ENCODE results near the gene RIPOR3. TPM values are rescaled to one million over a fixed set of nuclear protein-coding genes. Genes with fewer than 3 reads are reported as not detected.
"Not testable (repeated sequence)": the region's sequence is repeated elsewhere in the genome, so short reads cannot be mapped to it uniquely, and the experiment has no call there.

The RIPOR3 gene
- total and polyA plus RNA-seq, 9 of the 15 experiments (the other 6 are each of a cell fraction or from before 2014, with no cell fraction given): 3.3 to 62.7 (median 21.4) TPM

DNA sequence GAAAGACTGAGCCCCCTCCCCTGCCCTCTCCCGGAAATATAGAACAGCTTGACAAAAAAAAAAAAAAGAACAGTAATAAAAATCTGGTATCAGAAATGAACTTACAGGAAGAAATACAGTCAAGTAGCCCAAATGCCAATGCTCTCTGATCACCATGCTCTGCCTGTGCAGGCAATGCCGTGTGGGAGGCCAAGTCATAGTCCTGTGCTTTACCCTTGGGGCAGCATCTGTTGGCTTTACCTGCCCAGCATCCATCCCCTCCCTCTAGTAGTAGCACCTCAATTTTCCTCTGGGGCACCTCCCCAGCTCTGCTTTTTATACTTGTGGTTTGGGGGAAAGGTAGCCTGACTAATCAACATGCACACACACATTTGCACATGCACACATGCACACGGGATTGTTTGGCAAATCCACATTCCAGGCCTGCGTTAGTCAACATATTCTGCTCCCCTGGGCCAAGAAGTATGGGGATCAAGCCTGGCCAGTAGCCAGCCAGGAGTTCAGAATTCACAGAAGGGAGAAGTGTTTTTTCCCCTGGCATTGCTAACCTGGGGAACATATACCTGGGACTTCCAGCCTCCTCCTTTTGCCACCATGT lies 70.2 kb downstream of the RIPOR3 start:
- no peak for DNase-seq (ENCODE audit: extremely low read depth in 1 of 4, low spot score in 3 of 4)
- no peak overlapping the region; a peak in 1 of 4 replicates for H3K9ac ChIP-seq (ENCODE audit: insufficient read depth in 1 of 2, low read depth in 2 of 2, low read length in 2 of 2)
- peaks cover 0 to 12% of the 10 kb centered on the region in 2 experiments; a peak in 2 of 5 replicates for H3K4me1 ChIP-seq (replicated peaks in 1 of 2; ENCODE audit: control insufficient read depth in 2 of 2, insufficient read depth in 2 of 2, low read length in 2 of 2)
- H3K36me3 ChIP-seq (ENCODE audit: control insufficient read depth, insufficient read depth, low read length): peaks cover 74% of the 10 kb centered on the region
- POLR2A ChIA-PET: no interaction called here
- H3K4me2 ChIP-seq (ENCODE audit: insufficient read depth, low read length): no peak overlapping the region
- CTCF ChIA-PET (ENCODE audit: low intra/inter-chr PET ratio): no interaction called here
- H3K4me3 ChIP-seq: no peak overlapping the region
- 78% methylated on average over 4 of the region's 4 CpGs for WGBS (ENCODE audit: insufficient coverage, low coverage, missing lambda C conversion rate)
- 0 out of 3 replicates have a peak, but pooled peaks cover 9% of the 10 kb centered on the region for H3K79me2 ChIP-seq (ENCODE audit: control insufficient read depth, insufficient read depth, low read length)
- no peak overlapping the region for H3K27ac ChIP-seq (ENCODE audit: extremely low read depth, low read depth, low read length)
- H2AFZ ChIP-seq (ENCODE audit: low read depth, low read length): no peak overlapping the region
- intact Hi-C loops (cut with micrococcal nuclease) (no loop called here), in situ Hi-C loops (cut with MboI) (no loop called here)
- no peak for FAIRE-seq
- no peak for ATAC-seq
- H3K9me1 ChIP-seq (ENCODE audit: control insufficient read depth, insufficient read depth, low read length): no peaks in the 10 kb centered on the region
- TF ChIP-seq MCM7 (IDR thresholded peaks at IDR 0.05) (no peak), RBM14 (IDR thresholded peaks at IDR 0.05; ENCODE audit: borderline replicate concordance, insufficient read depth, low read depth, low read length) (no peak), SRF (CRISPR knock-in tag; IDR thresholded peaks at IDR 0.05) (no peak), NCOA4 (IDR thresholded peaks at IDR 0.05; ENCODE audit: partially characterized antibody) (no peak), RAD21 (CRISPR knock-in tag; conservative IDR thresholded peaks at IDR 0.05 in 1 of 2, IDR thresholded peaks at IDR 0.05 in 1 of 2) (no peak), BMI1 (IDR thresholded peaks at IDR 0.05; ENCODE audit: low read length) (no peak), RBM39 (optimal IDR thresholded peaks at IDR 0.05; ENCODE audit: low read depth, low read length) (no peak), SIX5 (IDR thresholded peaks at IDR 0.05; ENCODE audit: borderline replicate concordance in 1 of 2, insufficient read depth in 1 of 2, low read depth in 1 of 2, low read length in 2 of 2) (no peak), TRIM28 (IDR thresholded peaks at IDR 0.05) (no peak)
- TF ChIP-seq, protein P1, sequence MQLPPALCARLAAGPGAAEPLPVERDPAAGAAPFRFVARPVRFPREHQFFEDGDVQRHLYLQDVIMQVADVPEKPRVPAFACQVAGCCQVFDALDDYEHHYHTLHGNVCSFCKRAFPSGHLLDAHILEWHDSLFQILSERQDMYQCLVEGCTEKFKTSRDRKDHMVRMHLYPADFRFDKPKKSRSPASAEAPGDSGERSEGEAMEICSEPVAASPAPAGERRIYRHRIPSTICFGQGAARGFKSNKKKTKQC (CRISPR knock-in tag; IDR thresholded peaks at IDR 0.05): no peak
- H3K27me3 ChIP-seq (ENCODE audit: control insufficient read depth in 2 of 2, insufficient read depth in 2 of 2, low read length in 2 of 2): no peaks in the 10 kb centered on the region
- H3K9me3 ChIP-seq (replicated peaks; ENCODE audit: control insufficient read depth, insufficient read depth, low read depth, low read length): no peaks in the 10 kb centered on the region
- no peaks in the 10 kb centered on the region for H4K20me1 ChIP-seq (replicated peaks; ENCODE audit: control insufficient read depth, insufficient read depth, low read length)
- BruUV-seq (replicated peaks): no TSS peak

DNA sequence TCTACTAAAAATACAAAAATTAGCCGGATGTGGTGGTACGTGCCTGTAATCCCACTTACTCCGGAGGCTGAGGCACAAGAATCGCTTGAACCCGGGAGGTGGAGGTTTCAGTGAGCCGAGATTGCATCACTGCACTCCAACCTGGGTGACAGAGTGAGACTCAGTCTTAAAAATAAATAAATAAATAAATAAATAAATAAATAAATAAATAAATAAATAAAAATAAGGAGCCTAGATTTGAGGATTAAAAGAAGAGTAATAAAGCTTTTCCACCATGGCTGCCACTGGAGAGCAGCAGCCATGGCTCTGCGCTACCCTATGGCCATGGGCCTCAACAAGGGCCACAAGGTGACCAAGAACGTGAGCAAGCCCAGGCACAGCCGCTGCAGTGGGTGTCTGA lies 70.9 kb downstream of the RIPOR3 start:
- FAIRE-seq; H4K20me1 ChIP-seq (replicated peaks; ENCODE audit: control insufficient read depth, insufficient read depth, low read length); H3K79me2 ChIP-seq (ENCODE audit: control insufficient read depth, insufficient read depth, low read length); H2AFZ ChIP-seq (ENCODE audit: low read depth, low read length); H3K4me2 ChIP-seq (ENCODE audit: insufficient read depth, low read length); ATAC-seq; H3K4me3 ChIP-seq; H3K9me3 ChIP-seq (replicated peaks; ENCODE audit: control insufficient read depth, insufficient read depth, low read depth, low read length); H3K9me1 ChIP-seq (ENCODE audit: control insufficient read depth, insufficient read depth, low read length); H3K4me1 ChIP-seq (replicated peaks in 1 of 2; ENCODE audit: control insufficient read depth in 2 of 2, insufficient read depth in 2 of 2, low read length in 2 of 2); H3K27me3 ChIP-seq (ENCODE audit: control insufficient read depth in 2 of 2, insufficient read depth in 2 of 2, low read length in 2 of 2); intact Hi-C loops (cut with micrococcal nuclease); DNase-seq (ENCODE audit: extremely low read depth in 1 of 4, low spot score in 3 of 4); in situ Hi-C loops (cut with MboI); BruUV-seq (replicated peaks); CTCF ChIA-PET (ENCODE audit: low intra/inter-chr PET ratio); POLR2A ChIA-PET; H3K9ac ChIP-seq (ENCODE audit: insufficient read depth in 1 of 2, low read depth in 2 of 2, low read length in 2 of 2); H3K27ac ChIP-seq (ENCODE audit: extremely low read depth, low read depth, low read length): not testable (repeated sequence)
- 96% methylated on average over 9 of the region's 9 CpGs for WGBS (ENCODE audit: insufficient coverage, low coverage, missing lambda C conversion rate)
- H3K36me3 ChIP-seq (ENCODE audit: control insufficient read depth, insufficient read depth, low read length): peaks cover 74% of the 10 kb centered on the region

Data from K562 (cell line).